Nephron progenitor cell (in vitro differentiated cells): ENCODE data around the gene SLC6A7.

ENCODE experiments used
- DNase-seq: peaks from one replicate; pipeline ENCODE4 v3.0.0; 2021
- H3K27ac Mint-ChIP-seq: 2 replicates; pipeline ENCODE4 v1.8.0; 2021; ENCODE audit warnings: mild to moderate bottlenecking, moderate library complexity, mixed read lengths
- H3K27me3 Mint-ChIP-seq: 2 replicates; pipeline ENCODE4 v1.8.0; 2021; ENCODE audit warnings: mild to moderate bottlenecking, low read depth, mixed read lengths; ENCODE audit not compliant: poor library complexity
- H3K36me3 Mint-ChIP-seq: 2 replicates; pipeline ENCODE4 v1.8.0; 2021; ENCODE audit warnings: low read depth, mixed read lengths
- H3K4me1 Mint-ChIP-seq: 2 replicates; pipeline ENCODE4 v1.8.0; 2021; ENCODE audit warnings: mixed read lengths
- H3K4me3 Mint-ChIP-seq: 2 replicates; pipeline ENCODE4 v1.8.0; 2021; ENCODE audit warnings: mild to moderate bottlenecking, moderate library complexity, mixed read lengths
- H3K9me3 Mint-ChIP-seq: 2 replicates; pipeline ENCODE4 v1.8.0; 2021; ENCODE audit warnings: mild to moderate bottlenecking, moderate library complexity, mixed read lengths
- CTCF ChIP-seq: fragments of 200-600 bp; sonication (generic); IDR thresholded peaks from 2 replicates; pipeline ENCODE4 v1.5.0; 2021; ENCODE audit warnings: antibody characterized with exemption

The SLC6A7 gene

GRCh38 chr5:150196986-150197385, 7.1 kb downstream of the SLC6A7 start:
- peaks cover 16% of the 10 kb centered on the region for H3K27me3 Mint-ChIP-seq
- no peak overlapping the region for H3K27ac Mint-ChIP-seq
- DNase-seq, result no peak
- no peak for TF ChIP-seq CTCF
- no peaks in the 10 kb centered on the region for H3K36me3 Mint-ChIP-seq
- no peak overlapping the region for H3K4me3 Mint-ChIP-seq
- H3K4me1 Mint-ChIP-seq, result peaks cover 26% of the 10 kb centered on the region
- H3K9me3 Mint-ChIP-seq, result no peaks in the 10 kb centered on the region

- no peak overlapping the region for H3K4me3 Mint-ChIP-seq
- no peaks in the 10 kb centered on the region for H3K36me3 Mint-ChIP-seq
- H3K4me1 Mint-ChIP-seq, result peaks cover 26% of the 10 kb centered on the region
- no peak for DNase-seq
- H3K27me3 Mint-ChIP-seq, result peaks cover 17% of the 10 kb centered on the region
- no peak for TF ChIP-seq CTCF
- no peaks in the 10 kb centered on the region for H3K9me3 Mint-ChIP-seq
- H3K27ac Mint-ChIP-seq, result no peak overlapping the region
Observed at GRCh38 chr5:150197476-150197875, 7.6 kb downstream of the SLC6A7 start.

GRCh38 chr5:150202501-150202900, 12.6 kb downstream of the SLC6A7 start:
- no peak for TF ChIP-seq CTCF
- H3K4me1 Mint-ChIP-seq, result peaks cover 16% of the 10 kb centered on the region
- no peak for DNase-seq
- H3K36me3 Mint-ChIP-seq, result no peaks in the 10 kb centered on the region
- H3K4me3 Mint-ChIP-seq, result no peak overlapping the region
- no peaks in the 10 kb centered on the region for H3K9me3 Mint-ChIP-seq
- peaks cover 13% of the 10 kb centered on the region for H3K27me3 Mint-ChIP-seq
- no peak overlapping the region for H3K27ac Mint-ChIP-seq

- Mint-ChIP-seq H3K4me3 (no peak overlapping the region), H3K36me3 (no peaks in the 10 kb centered on the region), H3K4me1 (peaks cover 22% of the 10 kb centered on the region), H3K9me3 (no peaks in the 10 kb centered on the region), H3K27me3 (peaks cover 10% of the 10 kb centered on the region), H3K27ac (peak overlapping the region; percentile 10)
- no peak for TF ChIP-seq CTCF
- DNase-seq, result no peak
Observed at GRCh38 chr5:150203832-150204589, 14.1 kb downstream of the SLC6A7 start.

- Mint-ChIP-seq H3K4me1 (peaks cover 28% of the 10 kb centered on the region), H3K27ac (no peak overlapping the region), H3K36me3 (no peaks in the 10 kb centered on the region), H3K4me3 (no peak overlapping the region), H3K27me3 (peaks cover 10% of the 10 kb centered on the region), H3K9me3 (no peaks in the 10 kb centered on the region)
- TF ChIP-seq CTCF, result no peak
- no peak for DNase-seq
Observed at GRCh38 chr5:150204590-150204960, 14.7 kb downstream of the SLC6A7 start.
